GM12873 (cell line): ENCODE results near the gene POLD3.
A peak's percentile ranks its signal among the peaks of the same experiment; 100 is the strongest.

Source experiments
- TF ChIP-seq, protein P1 (sequence below): IDR thresholded peaks from 2 replicates; pipeline ENCODE4 v1.5.1; 2012; ENCODE audit warnings: low read depth, mild to moderate bottlenecking, moderate library complexity, low read length, control low read depth; ENCODE audit not compliant: insufficient read depth; ENCODE audit errors: missing control alignments

The POLD3 gene

GRCh38 chr11:74559110-74559933 lies 33.1 kb upstream of the POLD3 start:
- TF ChIP-seq, protein P1, sequence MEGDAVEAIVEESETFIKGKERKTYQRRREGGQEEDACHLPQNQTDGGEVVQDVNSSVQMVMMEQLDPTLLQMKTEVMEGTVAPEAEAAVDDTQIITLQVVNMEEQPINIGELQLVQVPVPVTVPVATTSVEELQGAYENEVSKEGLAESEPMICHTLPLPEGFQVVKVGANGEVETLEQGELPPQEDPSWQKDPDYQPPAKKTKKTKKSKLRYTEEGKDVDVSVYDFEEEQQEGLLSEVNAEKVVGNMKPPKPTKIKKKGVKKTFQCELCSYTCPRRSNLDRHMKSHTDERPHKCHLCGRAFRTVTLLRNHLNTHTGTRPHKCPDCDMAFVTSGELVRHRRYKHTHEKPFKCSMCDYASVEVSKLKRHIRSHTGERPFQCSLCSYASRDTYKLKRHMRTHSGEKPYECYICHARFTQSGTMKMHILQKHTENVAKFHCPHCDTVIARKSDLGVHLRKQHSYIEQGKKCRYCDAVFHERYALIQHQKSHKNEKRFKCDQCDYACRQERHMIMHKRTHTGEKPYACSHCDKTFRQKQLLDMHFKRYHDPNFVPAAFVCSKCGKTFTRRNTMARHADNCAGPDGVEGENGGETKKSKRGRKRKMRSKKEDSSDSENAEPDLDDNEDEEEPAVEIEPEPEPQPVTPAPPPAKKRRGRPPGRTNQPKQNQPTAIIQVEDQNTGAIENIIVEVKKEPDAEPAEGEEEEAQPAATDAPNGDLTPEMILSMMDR, result no peak

DNA sequence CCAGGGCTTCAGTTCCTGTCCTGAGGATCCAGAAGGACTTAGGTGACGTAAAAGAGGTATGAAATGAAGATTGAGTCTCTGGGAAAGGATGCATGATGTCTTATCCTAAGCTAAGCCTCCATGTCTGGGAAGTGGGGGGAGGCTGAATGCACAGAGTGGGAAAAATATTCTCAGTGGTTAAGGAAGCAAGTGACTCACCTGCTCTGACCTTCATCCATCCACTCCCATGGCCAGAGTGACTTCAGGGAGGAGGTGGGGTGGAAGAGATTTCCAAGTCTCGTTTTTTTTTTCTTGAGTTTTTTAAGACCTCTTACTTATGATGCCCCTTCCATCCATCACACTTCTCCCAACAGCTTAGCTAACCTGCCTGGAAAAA lies 32.5 kb upstream of the POLD3 start:
- TF ChIP-seq, protein P1, result no peak

- TF ChIP-seq, protein P1, result no peak
These were observed 26.0 kb upstream of the POLD3 start for GRCh38 chr11:74566146-74566960.

- TF ChIP-seq, protein P1, result no peak
These were observed 24.4 kb upstream of the POLD3 start for GRCh38 chr11:74568028-74568427.

GRCh38 chr11:74570266-74571061 lies 21.9 kb upstream of the POLD3 start:
- TF ChIP-seq, protein P1, result peak; percentile 71

- TF ChIP-seq, protein P1, result no peak
These were observed 21.4 kb upstream of the POLD3 start for GRCh38 chr11:74571062-74571399.

GRCh38 chr11:74572349-74572748 lies 20.0 kb upstream of the POLD3 start:
- TF ChIP-seq, protein P1, result no peak
